Hepatocyte (in vitro differentiated cells): Measurements from ENCODE around the gene TARM1.

Experiments
- EZH2 ChIP-seq: fragments of 200-600 bp; sonication (generic); IDR thresholded peaks from 2 replicates; pipeline ENCODE4 v1.6.1; 2016; ENCODE audit warnings: antibody characterized with exemption, mild to moderate bottlenecking, borderline replicate concordance
- EZH2phosphoT487 ChIP-seq: fragments of 200-600 bp; sonication (generic); IDR thresholded peaks from one replicate; pipeline ENCODE4 v1.6.1; 2018; ENCODE audit warnings: antibody characterized with exemption, mild to moderate bottlenecking, low read depth, moderate library complexity; ENCODE audit not compliant: unreplicated experiment, severe bottlenecking
- TF ChIP-seq, protein P1 (sequence below): fragments of 200-600 bp; sonication (generic); IDR thresholded peaks from 2 replicates; pipeline ENCODE4 v1.5.1; 2016; ENCODE audit warnings: antibody characterized with exemption, mild to moderate bottlenecking; ENCODE audit not compliant: poor library complexity

GRCh38 chr19:54095136-54095858 is 14.1 kb upstream of the TARM1 start:
- TF ChIP-seq, protein P1, sequence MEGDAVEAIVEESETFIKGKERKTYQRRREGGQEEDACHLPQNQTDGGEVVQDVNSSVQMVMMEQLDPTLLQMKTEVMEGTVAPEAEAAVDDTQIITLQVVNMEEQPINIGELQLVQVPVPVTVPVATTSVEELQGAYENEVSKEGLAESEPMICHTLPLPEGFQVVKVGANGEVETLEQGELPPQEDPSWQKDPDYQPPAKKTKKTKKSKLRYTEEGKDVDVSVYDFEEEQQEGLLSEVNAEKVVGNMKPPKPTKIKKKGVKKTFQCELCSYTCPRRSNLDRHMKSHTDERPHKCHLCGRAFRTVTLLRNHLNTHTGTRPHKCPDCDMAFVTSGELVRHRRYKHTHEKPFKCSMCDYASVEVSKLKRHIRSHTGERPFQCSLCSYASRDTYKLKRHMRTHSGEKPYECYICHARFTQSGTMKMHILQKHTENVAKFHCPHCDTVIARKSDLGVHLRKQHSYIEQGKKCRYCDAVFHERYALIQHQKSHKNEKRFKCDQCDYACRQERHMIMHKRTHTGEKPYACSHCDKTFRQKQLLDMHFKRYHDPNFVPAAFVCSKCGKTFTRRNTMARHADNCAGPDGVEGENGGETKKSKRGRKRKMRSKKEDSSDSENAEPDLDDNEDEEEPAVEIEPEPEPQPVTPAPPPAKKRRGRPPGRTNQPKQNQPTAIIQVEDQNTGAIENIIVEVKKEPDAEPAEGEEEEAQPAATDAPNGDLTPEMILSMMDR = no peak
- TF ChIP-seq EZH2 (no peak), EZH2phosphoT487 (no peak)
